HG02798 (cell line): Measurements from ENCODE around the gene VPS51.

ENCODE experiments used
- ATAC-seq: cut with Tn5 transposase; IDR thresholded peaks from one replicate; pipeline ENCODE4 v1.9.1; 2021; ENCODE audit warnings: mild to moderate bottlenecking; ENCODE audit not compliant: unreplicated experiment, poor library complexity

Gene VPS51

DNA sequence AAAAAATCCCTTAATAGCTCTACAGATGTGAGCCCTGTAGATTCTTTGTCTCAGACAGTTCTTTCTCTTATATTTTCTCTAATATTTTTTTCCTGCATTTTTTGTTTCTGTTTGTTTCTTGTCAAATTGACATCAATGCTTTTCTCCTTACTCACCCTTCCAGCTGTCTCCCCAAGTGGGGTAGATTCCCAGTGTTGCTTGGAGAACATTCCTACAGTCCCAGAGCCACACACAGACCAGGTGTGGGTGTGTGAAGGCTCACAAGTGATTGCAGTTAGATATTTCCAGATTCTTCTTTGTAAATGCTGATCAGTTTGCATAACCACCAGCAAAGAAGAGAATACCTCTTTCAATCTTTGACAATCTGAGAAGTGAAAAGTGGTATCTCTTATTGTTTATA, 7.5 kb downstream of the VPS51 start:
- ATAC-seq = no peak

DNA sequence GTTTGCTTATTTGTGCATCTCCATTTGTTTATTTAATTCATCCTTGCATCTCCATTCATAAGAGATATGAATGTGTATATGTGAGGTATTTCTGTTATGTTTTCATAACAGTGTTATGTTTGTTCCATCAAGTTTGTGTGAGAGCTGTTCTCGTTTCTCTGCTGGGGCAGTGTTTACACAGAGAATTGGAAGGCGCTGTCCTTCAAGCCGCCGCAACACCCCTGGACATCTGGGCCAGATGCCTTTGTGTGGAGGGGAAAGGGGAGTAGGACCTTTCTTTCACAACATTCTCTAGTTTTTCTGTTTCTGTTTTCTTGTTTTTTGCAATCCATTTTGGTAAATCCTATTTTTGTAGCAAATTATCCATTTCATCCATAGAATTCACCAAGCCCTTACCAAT, 8.6 kb downstream of the VPS51 start:
- no peak for ATAC-seq

DNA sequence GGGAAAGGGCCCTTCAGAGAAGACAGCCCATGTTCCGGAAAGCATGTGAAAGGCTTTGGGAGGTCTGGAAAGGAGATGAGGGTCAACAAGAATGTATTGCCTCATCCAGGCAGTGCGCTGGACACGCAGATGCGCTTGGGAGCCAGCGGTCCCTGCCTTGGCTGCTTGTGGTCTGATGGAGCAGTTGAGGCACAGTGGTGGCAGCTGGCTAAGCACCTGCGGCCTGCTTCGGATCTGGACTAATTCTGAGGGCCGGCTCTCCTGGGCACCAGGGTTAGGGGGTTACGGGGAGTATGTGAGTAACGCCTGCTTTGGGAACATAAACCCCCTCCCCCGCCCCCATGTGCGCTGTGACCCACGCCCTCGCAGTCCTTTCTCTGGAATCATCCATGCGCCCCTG, 11.1 kb downstream of the VPS51 start:
- ATAC-seq = no peak

DNA sequence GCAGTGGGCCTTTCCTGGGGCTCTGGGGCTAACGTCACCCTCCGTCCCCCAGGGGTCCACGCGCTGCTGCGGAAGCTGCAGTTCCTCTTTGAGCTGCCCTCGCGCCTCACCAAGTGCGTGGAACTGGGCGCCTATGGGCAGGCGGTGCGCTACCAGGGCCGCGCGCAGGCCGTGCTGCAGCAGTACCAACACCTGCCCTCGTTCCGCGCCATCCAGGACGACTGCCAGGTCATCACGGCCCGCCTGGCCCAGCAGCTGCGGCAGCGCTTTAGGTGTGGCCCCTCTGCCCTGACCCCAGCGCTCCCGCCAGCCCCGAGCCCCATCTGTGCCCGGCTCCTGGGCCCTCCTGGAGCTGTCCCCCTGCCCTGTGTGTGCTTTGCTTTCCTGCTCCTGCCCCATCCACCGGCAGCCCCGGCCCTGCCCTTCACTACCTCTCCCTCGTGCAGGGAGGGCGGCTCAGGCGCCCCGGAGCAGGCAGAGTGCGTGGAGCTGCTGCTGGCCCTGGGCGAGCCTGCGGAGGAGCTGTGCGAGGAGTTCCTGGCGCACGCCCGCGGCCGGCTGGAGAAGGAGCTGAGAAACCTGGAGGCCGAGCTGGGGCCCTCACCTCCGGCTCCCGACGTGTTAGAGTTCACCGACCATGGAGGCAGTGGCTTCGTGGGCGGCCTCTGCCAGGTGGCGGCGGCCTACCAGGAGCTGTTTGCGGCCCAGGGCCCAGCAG, 11.9 kb downstream of the VPS51 start:
- ATAC-seq = no peak

DNA sequence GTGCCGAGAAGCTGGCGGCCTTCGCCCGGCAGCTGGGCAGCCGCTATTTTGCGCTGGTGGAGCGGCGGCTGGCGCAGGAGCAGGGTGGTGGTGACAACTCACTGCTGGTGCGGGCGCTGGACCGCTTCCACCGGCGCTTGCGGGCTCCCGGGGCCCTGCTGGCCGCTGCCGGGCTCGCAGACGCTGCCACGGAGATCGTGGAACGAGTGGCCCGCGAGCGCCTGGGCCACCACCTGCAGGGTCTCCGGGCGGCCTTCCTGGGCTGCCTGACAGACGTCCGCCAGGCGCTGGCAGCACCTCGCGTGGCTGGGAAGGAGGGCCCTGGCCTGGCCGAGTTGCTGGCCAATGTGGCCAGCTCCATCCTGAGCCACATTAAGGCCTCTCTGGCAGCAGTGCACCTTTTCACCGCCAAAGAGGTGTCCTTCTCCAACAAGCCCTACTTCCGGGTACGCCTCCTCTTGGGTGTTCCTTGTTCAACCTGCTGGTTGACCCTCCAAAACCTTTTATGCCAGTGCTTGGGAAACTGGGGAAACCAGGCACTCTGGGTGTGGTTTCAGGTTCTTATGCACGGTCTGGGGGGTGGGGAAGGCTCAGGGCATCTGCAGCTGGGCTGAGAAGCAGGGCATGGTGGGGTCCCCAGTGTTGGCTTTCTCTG, 12.6 kb downstream of the VPS51 start:
- ATAC-seq = no peak

DNA sequence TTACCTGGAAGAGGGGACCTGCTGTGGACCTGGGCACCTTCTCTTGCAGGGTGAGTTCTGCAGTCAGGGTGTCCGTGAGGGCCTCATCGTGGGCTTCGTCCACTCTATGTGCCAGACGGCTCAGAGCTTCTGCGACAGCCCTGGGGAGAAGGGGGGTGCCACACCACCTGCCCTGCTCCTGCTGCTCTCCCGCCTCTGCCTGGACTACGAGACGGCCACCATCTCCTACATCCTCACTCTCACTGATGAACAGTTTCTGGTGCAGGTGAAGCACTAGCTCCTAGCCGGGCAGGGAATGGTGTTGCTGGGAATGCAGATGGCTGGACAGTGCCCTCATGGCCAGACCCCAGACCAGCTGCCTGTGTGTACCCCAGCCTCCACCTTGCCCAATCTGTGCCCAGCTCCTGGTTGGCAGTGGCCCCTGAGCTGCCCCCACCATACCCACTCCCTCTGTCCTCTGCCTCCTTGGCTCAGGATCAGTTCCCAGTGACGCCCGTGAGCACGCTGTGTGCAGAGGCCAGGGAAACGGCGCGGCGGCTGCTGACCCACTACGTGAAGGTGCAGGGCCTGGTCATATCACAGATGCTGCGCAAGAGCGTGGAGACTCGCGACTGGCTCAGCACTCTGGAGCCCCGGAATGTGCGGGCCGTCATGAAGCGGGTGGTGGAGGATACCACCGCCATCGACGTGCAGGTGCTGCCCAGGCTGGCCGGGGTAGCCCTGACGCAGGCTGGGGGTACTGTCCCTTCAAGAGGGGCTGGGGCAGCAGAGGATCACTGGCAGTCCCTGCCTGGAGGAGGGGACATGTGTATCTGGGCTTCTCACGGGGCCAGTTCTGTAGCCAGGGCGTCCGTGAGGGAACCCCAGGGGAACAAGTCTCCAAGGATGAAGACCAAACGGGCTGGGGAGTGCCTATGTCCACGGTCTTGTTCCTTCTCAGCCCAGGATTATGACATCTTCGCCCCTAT, 13.5 kb downstream of the VPS51 start:
- ATAC-seq = no peak

DNA sequence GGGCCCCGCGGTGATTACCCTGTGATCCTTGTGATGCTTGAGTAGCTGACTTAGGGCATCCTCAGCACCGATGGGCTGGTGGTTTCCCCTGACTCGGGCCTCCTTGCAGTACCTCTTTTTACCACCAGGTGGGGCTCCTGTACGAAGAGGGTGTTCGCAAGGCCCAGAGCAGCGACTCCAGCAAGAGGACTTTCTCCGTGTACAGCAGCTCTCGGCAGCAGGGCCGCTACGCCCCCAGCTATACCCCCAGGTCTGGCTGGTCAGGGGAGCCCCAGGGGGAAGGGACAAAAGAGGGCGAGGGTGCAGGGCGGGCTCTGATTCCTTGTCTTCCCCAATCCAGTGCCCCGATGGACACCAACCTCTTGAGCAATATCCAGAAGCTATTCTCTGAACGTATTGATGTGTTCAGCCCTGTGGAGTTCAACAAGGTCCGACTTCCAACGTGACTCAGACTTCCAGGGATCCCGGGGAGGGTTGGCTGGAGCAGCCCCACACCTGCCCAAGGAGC, 14.4 kb downstream of the VPS51 start:
- ATAC-seq = peak; percentile 29

DNA sequence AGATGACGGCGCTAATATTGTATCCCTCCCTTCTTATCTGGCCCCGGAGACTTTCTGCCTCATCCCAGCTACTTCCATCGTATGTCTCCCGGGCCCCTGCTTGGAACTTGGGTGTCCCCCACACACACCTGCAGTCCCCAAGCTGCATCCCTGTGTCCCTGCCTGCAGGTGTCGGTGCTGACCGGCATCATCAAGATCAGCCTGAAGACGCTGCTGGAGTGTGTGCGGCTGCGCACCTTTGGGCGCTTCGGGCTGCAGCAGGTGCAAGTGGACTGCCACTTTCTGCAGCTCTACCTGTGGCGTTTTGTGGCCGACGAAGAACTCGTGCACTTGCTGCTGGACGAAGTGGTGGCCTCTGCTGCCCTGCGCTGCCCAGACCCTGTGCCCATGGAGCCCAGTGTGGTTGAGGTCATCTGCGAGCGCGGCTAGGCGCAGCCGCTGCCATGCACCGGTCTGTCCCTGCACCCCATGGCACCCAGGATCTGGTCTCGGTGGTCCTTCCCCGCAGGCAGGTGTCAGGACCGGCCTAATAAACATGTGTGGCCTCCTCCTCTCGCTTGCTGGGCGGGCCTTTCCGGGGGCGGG, 15.2 kb downstream of the VPS51 start:
- ATAC-seq = no peak

DNA sequence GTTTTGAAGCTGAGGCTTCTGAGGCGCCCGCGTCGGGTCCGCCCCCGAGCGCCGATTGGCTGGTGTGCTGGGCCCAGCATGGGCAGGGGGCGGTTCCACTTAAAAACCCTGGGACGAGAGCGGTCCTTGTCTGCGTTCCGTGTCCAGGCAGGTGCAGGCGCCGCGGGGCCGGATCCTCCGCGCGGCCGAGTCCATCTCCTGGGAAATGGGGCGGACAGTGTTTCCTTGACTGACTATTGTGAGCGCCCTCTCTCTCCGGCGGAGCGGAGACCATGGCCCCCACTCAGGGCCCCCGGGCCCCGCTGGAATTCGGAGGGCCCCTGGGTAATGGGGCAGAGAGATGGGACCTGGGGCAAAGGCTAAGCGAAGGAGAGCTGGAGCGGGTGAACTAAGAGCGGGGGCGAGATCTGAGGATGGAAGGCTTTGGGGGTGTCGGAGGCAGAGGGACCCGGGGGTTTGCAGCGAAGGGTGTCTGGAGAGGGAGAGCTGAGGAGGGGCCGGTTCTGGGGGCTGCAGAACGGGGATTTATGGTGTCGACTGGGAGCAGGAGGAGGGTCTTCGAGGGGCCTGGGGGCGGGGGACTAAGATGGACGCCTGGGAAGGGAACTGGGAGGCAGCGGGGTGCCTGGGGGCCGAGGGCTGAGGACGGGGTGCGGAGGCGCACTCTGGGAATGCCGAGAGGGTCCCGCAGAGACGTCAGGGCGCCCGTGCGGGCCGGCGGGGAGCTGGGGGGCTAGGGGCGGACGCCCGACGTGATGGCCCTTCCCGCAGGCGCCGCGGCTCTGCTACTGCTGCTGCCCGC, 15.9 kb downstream of the VPS51 start, which contains the start of gene TM7SF2:
Gene TM7SF2, plus strand, starts transcription at position 129 of the 802 bp plus-strand sequence. Its CDS starts 144 bp downstream, at position 273.
- ATAC-seq = peak; percentile 77

DNA sequence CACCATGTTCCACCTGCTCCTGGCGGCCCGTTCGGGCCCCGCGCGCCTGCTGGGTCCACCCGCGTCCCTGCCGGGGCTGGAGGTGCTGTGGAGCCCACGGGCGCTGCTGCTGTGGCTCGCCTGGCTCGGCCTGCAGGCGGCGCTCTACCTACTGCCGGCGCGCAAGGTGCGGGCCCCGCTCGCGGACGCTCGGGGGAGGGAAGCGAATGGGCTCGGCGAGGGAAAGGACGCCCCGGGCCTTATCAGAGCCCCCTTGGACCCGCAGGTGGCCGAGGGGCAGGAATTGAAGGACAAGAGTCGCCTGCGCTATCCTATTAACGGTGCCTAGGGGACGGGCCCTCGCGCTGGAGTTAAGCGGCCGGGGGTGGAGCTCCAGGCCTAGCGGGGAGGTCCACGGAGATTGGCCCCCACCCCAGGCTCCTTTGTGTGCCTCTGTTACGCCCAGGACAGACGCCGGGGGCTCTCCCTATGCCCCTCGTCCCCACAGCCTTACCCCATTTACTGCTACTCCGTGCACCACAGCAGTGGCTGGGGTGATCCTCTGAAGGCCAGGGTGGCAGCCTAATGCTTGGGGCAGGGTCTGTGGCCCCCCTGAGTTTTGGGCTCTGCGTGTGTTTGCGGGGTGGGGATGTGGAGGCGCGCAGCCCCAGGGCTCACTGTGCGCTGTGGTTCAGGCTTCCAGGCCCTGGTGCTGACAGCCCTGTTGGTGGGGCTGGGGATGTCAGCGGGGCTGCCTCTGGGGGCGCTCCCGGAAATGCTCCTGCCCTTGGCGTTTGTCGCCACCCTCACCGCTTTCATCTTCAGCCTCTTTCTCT, 16.7 kb downstream of the VPS51 start:
- ATAC-seq = peak; percentile 34

DNA sequence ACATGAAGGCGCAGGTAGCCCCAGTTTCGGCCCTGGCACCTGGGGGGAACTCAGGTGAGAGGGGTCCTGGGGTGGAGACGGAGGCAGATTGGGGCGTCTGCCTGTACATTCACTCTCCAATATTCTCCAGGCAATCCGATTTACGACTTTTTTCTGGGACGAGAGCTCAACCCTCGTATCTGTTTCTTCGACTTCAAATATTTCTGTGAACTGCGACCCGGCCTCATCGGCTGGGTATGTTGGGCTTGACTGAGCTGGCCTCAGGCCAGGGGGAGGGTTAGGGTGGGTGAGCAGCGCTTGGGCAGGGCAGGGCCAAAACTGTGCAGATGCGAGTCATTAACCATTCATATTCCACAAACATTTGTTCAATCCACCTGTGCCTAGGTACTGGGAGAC, 17.3 kb downstream of the VPS51 start:
- ATAC-seq = no peak

DNA sequence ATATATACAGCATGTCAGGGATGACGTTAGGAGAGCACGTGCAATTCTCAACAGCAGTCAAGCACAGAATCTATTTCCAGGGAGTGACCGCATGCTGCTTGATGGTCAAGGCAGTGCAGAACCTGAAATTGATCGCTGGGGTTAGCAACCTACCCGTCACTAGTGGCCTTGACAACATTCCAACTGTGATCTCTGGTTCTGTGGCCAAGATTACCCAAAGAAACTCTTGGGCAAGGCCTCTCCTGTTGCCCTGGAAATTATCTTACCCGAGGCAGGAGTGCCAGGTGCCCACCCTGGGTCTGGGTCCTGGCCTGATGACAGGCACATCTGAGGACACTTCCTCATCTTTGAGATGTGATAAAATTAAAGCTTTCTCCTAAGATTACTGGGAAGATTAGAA, 17.8 kb downstream of the VPS51 start:
- ATAC-seq = no peak

DNA sequence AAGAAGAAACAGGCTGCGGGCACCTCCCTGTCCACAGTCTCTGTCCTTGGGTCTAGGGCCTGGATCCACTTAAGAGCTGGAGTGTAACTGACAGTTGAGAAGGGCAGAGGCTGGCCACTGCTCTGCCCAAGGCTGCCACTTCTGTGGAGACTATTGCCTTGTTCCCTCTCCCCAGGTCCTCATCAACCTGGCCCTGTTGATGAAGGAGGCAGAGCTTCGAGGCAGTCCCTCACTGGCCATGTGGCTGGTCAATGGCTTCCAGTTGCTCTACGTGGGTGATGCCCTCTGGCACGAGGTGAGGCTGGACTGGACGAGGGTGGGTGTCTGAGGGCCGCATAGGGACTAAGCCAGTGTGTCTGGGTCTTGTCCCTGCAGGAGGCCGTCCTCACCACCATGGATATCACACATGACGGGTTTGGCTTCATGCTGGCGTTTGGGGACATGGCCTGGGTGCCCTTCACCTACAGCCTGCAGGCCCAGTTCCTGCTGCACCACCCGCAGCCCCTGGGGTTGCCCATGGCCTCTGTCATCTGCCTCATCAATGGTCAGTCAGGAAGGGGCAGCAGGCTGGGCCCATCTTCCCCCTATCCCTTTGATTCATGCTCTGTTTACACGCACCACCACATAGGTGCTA, 18.6 kb downstream of the VPS51 start:
- no peak for ATAC-seq

DNA sequence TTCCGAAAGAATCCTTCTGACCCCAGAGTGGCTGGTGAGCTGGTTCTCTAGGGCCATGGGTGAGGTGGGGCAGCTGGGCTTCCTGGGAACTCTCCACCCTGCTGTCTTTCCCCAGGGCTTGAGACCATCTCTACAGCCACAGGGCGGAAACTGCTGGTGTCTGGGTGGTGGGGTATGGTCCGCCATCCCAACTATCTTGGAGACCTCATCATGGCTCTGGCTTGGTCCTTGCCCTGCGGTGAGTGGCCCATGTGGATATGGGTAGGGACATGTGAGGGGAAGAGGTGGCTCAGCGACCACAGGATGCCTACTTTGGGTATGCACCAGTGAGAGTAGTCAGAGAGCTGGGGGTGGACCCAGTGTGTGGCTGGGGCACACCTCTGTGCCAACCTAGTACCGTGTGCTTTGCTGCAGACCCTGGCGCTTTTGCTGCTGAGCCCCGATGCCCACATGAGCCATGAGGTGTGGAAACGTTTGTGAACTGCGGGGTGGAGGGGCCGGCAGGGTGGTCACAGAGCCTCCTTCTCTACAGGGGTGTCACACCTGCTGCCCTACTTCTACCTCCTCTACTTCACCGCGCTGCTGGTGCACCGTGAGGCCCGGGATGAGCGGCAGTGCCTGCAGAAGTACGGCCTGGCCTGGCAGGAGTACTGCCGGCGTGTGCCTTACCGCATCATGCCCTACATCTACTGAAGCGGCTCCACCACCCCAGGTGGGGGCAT, 19.5 kb downstream of the VPS51 start:
- ATAC-seq = no peak

DNA sequence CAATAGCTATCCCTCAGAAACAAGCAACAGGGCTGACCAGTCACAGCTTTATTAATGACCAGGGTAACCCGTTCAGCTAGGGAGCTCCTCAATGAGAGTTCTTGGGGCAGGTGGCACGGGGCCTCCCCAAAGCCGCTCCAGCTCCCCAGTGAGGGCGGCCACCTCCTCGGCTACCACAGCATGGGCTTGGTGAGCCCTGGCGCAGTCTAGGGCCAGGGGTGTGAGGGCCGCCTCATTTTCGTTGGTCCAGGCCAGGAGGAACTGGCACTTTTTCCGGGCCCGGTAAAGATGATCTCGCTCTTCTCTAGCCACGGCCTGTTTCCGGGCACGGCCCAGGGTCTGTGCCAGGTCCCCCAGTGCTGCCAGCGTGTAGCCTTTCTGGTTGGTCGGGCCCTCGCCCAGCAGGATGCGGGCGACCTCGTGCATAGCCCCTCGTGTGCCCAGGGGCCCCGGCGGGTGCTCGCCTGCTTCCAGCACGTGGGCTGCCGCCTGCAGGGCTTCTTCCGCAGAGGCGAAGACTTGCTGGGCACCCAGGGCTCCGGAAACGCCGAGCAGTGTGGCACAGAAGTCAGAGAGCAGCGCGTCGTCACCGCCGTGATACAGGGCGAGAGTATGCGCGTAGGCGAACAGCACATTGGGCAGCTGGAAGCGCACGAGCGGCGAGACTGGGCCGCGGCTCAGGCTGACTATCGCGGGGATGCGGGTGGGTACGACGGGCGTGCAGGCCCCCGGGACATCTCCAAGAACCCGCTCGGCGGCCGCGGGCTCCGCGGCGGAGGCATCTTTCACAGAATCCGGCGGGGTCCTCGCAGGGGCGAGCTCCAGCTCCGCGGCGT, 20.6 kb downstream of the VPS51 start:
- no peak for ATAC-seq

DNA sequence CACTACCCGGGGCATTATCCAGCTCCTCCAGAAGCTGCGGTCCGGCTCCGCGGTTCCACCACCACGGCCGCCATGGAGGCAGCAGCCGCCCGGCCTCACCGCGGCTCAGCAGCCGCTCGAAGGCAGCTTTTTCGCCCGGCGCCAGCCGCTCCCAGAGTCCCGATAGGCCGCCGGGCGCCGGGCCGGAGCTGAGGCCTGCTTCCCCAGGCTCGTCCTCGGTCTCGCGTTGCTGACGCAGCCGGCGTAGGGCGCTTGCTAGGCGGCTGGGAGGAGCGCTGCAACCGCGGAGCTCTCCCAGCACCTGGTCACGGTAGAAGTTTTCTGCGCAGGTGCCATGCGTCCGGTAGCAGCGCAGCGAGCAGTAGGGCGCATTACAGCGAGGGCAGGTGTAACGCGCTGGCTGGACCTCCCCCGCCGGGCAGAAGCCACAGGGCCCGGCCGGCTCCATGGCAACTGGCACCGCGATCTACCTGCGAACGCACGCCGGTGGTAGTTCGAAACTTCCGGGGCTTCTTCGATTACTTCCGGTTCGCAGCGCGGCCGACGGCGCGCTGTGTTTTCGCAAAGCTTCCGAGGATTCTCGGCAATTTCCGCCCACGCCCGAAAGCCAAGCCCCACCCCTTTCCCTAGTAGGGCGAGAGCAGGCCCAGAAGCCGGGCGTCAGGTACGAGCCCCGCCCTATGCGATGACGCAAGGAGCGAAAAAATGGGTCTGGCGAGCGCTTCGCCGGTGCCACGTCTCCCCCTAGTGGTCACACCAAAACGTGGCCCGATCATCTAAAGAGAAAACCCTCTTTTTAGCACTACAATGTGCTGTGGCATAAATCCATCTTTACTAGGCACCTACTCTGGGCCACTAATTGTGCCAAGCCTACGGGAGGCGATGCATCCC, 21.4 kb downstream of the VPS51 start, which contains the start of gene ZNHIT2:
Gene ZNHIT2, minus strand, starts transcription at position 496 of the 891 bp plus-strand sequence. Its CDS starts 48 bp downstream, at position 448.
- ATAC-seq = peak; percentile 73
